ENCODE results near the gene PTPRG. TPM values are rescaled to one million over a fixed set of nuclear protein-coding genes. Genes with fewer than 3 reads are reported as not detected.

The PTPRG gene
- total RNA-seq, 1 donor, result 41.0 TPM

GRCh38 chr3:61826161-61826560 is 264.8 kb downstream of the PTPRG start:
- H3K4me3 ChIP-seq (ENCODE audit: low read depth, low read length), result no peak overlapping the region
- no peak for DNase-seq (ENCODE audit: low read depth)
- TF ChIP-seq CTCF (IDR thresholded peaks at IDR 0.05; ENCODE audit: insufficient read depth, low read depth, low read length), result no peak

GRCh38 chr3:61828184-61828874 is 267.0 kb downstream of the PTPRG start:
- H3K4me3 ChIP-seq (ENCODE audit: low read depth, low read length), result no peak overlapping the region
- no peak for DNase-seq (ENCODE audit: low read depth)
- no peak for TF ChIP-seq CTCF (IDR thresholded peaks at IDR 0.05; ENCODE audit: insufficient read depth, low read depth, low read length)

GRCh38 chr3:61828880-61829721 is 267.7 kb downstream of the PTPRG start:
- no peak for DNase-seq (ENCODE audit: low read depth)
- H3K4me3 ChIP-seq (ENCODE audit: low read depth, low read length), result no peak overlapping the region
- no peak for TF ChIP-seq CTCF (IDR thresholded peaks at IDR 0.05; ENCODE audit: insufficient read depth, low read depth, low read length)

- DNase-seq (ENCODE audit: low read depth), result no peak
- no peak overlapping the region for H3K4me3 ChIP-seq (ENCODE audit: low read depth, low read length)
- no peak for TF ChIP-seq CTCF (IDR thresholded peaks at IDR 0.05; ENCODE audit: insufficient read depth, low read depth, low read length)
Observed at GRCh38 chr3:61829722-61830350, 268.5 kb downstream of the PTPRG start.

- DNase-seq (ENCODE audit: low read depth), result no peak
- no peak overlapping the region for H3K4me3 ChIP-seq (ENCODE audit: low read depth, low read length)
- TF ChIP-seq CTCF (IDR thresholded peaks at IDR 0.05; ENCODE audit: insufficient read depth, low read depth, low read length), result no peak
Observed at GRCh38 chr3:61831973-61832372, 270.6 kb downstream of the PTPRG start.

GRCh38 chr3:61832375-61833229 is 271.2 kb downstream of the PTPRG start:
- no peak overlapping the region for H3K4me3 ChIP-seq (ENCODE audit: low read depth, low read length)
- no peak for TF ChIP-seq CTCF (IDR thresholded peaks at IDR 0.05; ENCODE audit: insufficient read depth, low read depth, low read length)
- DNase-seq (ENCODE audit: low read depth), result no peak
